Hepatic stellate cell (primary cell): ENCODE measurements around the gene EML4.
"Not testable (repeated sequence)": the region's sequence is repeated elsewhere in the genome, so short reads cannot be mapped to it uniquely, and the experiment has no call there.

ENCODE experiments used
- DNase-seq: peaks from one replicate; pipeline ENCODE4 v3.0.0; 2011; ENCODE audit warnings: low spot score

The EML4 gene, protein sequence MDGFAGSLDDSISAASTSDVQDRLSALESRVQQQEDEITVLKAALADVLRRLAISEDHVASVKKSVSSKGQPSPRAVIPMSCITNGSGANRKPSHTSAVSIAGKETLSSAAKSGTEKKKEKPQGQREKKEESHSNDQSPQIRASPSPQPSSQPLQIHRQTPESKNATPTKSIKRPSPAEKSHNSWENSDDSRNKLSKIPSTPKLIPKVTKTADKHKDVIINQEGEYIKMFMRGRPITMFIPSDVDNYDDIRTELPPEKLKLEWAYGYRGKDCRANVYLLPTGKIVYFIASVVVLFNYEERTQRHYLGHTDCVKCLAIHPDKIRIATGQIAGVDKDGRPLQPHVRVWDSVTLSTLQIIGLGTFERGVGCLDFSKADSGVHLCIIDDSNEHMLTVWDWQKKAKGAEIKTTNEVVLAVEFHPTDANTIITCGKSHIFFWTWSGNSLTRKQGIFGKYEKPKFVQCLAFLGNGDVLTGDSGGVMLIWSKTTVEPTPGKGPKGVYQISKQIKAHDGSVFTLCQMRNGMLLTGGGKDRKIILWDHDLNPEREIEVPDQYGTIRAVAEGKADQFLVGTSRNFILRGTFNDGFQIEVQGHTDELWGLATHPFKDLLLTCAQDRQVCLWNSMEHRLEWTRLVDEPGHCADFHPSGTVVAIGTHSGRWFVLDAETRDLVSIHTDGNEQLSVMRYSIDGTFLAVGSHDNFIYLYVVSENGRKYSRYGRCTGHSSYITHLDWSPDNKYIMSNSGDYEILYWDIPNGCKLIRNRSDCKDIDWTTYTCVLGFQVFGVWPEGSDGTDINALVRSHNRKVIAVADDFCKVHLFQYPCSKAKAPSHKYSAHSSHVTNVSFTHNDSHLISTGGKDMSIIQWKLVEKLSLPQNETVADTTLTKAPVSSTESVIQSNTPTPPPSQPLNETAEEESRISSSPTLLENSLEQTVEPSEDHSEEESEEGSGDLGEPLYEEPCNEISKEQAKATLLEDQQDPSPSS

DNA sequence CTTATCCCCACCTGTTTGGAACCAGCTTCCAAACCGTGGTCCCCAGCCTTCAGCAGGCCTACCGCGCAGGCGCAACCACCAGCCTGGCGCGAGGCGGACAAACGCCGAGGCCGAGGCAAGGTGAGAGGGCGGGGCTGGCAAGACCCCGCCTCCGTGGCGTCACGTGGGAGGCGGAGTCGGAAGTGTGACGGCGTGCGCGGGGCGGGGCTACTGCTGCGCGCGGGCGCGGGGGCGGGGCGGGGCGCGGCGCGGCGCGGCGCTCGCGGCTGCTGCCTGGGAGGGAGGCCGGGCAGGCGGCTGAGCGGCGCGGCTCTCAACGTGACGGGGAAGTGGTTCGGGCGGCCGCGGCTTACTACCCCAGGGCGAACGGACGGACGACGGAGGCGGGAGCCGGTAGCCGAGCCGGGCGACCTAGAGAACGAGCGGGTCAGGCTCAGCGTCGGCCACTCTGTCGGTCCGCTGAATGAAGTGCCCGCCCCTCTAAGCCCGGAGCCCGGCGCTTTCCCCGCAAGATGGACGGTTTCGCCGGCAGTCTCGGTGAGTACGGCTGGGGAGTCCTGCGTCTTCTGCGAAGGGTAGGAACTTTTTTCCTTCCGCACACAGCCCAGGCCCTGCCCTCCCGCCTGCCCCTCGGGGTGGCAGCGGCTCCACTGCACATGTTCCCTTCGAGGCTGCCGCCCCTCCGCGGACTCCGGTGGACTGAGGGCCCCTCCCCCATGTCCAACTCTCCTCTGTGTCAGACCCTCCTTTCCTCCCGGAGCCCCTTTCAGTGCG, at the start of gene EML4:
EML4 (plus strand) TSS at position 254 of the 774 bp plus-strand sequence; CDS start at position 513, 259 bp downstream.
- DNase-seq = peak; percentile 78

DNA sequence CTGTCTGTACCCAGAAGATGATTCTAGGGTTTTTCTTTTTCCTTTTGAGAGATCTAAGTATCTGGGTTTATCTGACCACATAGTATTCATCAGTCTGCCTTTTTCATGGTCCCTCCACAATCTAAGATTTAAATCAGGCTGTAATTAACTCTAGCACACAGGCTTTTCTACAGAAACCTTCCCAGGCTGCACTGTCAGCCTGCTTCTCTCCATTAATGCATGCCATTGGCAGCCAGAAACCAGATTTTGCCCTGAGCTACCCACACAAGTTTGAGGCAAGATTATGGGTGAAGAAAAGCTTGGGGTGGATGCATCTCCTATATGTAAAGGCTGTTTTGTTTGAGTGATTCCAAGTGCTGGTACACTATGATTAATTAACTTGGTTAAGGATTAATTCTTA, 45.7 kb upstream of the EML4 start:
- no peak for DNase-seq

DNA sequence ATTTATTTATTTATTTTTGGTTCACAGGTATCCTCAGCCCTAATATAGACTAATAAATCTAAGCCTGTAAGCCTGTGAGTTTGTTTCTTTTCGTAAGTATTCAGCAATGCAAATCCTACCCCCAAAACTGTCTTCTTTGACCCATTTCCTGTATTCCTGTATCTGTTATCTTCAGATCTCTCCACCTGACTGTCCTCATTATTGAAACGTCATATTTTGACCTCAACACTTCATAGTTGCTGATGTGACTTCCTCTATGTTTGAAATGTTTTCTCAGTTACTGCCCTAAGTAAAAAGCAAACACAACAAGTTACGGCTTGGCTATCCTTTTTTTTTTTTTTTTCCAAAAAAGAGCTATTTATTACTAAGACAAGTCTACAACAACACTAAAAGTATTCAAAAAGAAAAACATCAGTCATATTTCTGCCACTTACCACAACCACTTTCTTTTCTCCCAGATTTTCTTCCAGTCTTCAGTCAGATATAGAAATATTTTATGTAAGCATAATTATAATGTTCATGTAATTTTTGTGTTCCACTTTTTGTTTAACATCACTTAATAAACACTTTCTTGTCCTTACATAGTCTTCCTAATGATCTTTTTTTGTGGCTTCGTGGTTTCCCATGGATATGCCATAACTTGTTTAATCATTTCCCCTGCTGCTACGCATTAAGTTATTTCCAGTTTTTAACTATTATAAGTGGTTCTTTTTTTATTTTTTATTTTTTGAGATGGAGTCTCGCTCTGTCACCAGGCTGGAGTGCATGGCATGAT, 45.0 kb upstream of the EML4 start:
- no peak for DNase-seq

DNA sequence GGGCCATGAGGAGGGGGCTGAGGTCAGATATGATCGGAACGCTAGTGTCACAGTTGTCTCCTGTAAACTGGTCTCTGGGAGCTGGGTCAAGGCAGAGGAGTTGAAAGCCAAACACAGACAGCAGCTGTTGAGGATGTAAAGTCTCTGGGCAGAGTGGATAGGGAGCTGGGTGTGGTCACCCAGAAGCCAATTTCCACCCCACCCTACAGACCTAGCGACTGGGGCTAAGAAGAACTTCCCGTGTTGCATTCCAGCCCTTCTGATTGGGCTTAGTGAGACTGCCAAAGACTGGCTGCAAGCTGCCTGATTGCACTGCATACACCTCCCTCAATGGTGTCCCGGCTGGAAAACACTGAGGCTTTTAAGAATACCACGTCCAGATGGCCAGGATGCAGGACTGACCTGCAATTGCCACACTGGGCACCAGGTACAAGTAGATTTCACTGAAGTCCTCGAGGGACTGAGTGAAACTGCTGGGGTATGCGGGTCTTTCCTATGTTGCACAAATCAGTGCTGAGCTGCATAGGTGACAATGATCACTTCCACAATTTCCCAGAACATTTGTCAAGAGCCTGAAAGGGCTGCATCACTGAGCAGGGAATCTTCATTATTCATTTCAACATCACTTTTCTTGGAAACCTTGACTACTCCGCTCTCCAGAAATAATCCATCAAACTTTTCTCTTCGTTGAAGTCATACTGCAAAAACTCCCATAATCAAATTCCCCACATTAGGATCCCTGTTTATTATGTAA, 43.1 kb upstream of the EML4 start:
- DNase-seq = no peak

DNA sequence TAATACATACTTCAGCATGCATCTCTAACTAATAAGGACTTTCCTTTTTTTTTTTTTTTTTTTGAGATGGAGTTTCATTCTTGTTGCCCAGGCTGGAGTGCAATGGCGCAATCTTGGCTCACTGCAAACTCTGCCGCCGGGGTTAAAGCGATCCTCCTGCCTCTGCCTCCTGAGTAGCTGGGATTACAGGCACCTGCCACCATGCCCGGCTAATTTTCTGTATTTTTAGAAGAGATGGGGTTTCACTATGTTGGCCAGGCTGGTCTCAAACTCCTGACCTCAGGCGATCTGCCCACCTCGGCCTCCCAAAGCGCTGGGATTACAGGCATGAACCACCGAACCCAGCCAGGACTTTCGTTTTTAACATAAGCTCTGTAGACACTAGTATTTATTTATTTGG, 42.3 kb upstream of the EML4 start:
- not testable (repeated sequence) for DNase-seq

DNA sequence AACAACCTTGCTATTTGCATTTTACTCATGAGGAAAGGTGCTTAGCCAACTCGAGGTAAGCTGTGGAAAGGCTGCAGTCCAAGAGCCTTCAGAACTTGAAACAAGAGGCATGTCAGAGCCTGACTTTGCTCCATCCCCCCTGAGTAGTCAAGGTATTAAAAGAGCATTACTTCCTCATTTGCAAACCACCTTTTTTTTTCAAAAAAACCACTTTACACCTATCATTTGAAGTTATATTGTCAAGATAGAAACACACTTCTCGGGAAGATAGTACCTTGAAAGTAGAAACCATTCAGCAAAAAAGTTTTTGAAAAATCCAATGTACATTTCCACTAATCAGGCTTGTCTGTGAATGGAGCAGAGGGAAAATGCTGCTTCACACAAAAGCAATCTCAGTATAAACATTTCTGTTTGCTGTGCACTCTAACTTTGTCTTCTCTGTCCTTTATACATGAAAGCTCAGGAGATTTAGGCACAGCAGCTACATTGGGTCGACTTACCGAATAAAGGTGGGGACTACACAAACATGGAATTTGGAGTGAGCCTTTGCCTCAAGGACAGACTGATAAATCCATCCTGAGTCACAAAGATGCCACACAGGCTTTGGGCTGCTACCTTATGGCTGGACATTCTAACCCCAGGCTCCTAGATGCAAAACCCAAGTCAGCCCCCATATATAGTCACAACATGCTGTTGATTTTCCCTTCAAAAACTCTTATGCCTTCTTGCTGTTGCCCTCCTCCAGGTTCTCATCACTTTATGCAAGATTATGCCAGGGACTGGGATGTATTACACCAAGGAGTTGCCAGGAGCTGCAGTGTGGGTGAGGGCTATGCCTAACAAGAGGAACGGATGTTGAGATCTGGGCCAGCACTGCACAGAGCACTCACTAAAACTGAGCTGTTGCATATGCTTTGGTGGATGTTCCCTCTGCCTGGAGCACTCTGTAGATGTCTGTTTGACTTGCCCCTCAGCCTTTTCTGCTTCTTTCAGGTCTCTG, 41.4 kb upstream of the EML4 start:
- no peak for DNase-seq

DNA sequence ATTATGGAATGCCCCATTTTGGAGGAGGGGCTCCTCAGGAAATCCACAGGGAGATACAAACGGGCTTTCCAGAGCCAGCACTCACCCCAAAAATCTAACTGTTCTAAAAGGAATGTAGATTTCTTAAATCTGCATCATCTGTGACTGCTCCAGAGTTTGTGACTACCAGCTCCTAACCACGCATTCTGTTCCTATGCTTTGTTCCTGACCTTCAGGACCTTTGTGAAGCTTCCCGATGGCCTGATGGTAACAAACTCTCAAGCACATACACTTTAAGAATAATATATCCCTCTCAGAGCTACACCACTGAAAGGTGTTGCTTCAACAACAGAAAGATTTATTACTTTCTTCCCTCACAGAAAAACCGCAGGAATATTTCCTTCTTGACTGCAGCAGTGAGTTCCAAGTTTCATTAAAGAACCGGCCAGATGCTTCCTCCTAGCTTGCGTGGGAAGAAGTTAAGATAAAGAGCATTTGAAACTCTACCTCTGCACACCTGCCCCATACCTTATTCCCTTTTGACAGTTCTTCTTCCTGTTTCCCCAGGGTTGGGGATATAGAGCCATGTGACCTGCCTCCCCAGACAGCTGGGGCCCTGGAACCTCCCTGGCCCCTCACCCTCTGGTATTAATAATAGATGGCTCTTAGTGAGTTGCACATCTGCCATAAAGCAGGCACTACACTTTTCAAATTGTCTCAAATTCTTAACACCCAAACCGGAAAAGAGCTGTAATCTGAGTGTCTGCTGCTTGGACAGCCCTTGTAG, 40.2 kb upstream of the EML4 start:
- DNase-seq = peak; percentile 47

DNA sequence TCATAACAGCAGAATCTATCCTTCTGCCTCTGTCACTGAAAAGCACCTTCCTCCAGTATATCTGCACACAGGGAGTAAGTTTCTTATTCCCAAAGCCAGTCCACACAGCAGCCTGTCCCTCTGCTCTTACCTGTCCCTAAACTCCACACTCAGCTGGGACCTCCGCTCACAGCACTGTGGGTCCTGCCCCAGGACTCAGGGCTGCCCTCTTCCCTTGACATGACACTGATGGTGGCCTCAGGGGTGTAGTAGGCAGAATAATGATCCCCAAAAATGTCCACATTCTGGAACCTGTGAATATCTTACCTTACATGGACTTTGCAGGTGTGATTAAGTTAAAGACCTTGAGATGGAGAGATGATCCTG, 39.7 kb upstream of the EML4 start:
- DNase-seq = no peak

DNA sequence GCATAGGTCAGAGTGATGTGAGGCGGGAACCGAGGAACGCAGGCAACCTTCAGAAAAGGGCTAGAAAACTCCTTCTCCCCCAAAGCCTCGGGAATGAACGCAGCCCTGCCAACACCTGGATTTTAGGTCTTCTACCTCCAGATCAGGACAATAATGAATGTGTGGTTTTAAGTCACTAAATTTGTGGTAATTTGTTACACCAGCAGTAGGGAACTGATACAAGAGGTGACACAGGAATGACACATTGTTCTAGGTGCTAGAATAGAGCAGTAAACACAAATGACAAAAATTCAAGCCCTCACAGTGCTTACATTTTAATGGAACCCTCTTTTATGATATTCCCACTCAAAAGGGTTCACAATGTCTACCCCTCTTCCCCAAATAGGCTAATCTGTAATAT, 39.2 kb upstream of the EML4 start:
- no peak for DNase-seq

DNA sequence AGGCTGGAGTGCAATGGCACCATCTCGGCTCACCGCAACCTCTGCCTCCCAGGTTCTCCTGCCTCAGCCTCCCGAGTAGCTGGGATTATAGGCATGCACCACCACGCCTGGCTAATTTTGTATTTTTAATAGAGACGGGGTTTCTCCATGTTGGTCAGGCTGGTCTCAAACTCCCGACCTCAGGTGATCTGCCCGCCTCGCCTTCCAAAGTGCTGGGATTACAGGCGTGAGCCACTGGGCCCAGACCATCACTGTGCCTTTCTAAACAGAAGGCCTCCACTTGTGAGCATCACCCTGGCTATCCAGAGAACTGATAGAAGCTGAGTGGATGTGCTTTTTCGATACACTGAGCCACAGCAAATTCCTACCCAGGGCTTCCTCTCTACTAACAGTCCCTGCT, 38.3 kb upstream of the EML4 start:
- not testable (repeated sequence) for DNase-seq

DNA sequence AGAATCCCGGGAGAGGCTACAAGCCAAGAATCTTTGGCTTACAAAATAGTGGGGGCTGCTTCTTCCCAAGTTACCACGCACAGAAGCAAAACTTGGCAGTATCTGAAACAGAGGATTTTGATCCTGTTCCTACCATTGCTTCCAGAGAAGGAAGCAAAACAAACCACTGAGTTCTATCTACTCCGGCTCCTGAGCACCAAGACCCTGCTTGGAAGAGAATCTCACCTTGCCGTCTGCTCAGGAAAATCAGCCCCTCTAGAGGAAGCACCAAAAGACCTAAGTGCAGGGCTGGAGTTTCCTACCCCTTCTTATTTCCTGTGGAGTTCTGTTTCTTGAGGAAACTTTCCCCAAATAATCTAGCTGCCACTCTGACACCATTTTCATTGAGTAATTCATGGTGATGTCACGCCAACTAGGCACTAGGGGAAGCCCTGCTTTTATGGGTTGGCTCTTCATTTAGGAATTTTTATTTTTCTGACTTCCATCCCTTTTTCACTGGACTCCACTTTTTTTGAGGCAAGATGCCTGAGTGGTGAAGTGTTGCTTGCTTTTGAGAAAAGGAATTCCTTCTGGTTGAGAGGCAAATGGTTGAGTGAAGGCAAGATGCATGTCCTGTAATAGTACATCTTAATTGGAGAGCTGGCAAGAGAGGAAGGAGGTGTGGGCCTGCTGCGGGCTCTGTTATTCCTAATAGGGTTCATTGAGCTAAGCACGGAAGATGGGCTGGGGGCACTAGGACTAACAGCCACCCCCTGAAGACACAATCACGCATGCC, 36.8 kb upstream of the EML4 start:
- DNase-seq = peak; percentile 38

DNA sequence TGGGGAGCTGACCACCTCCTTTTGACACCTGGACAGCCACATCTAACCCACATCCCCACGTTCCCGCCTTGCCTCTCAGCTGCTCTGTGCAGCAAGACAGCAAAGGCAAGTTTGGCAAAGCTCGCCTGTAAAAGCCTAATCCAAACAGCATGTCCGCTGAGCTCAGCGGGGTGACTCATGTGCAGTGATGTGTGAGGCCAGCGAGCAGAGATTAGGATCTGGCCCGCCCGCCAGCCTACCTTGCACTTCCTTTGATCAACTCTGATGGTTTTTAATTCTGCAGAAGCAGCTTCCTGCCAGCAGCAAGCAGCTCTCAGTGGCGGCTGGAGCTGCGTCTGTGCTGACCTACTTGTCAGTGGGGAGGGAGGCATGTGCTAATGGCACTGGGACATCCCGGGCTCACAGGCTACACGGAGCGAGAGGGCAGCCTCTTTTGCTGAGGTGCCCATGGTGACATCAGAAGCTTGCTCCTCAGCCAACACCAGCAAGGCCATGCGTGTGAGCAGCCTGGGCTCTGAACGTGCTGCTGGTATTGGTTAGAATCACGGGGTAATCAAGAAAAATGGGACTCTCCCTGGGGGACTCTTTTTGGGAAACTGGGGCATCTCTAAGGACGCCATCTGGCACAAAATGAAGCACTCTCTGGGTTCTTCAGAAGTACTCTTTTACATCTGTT, 36.0 kb upstream of the EML4 start:
- peak; percentile 65 for DNase-seq

DNA sequence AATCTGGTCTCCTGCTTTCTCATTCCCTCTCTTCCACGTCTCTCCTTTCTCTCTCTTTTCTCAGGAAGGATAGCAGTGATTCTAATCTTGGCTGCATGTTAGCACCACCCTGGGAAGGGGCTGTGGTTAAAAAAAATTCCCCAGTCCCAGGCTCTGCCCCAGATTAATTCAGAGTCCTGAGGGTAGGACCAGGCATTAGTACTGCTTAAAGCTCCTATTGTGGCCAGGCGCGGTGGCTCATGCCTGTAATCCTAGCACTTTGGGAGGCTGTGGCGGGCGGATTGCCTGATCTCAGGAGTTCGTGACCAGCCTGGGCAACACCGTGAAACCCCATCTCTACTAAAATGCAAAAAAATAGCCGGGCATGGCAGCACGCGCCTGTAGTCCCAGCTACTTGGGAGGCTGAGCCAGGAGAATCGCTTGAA, 35.4 kb upstream of the EML4 start:
- no peak for DNase-seq

DNA sequence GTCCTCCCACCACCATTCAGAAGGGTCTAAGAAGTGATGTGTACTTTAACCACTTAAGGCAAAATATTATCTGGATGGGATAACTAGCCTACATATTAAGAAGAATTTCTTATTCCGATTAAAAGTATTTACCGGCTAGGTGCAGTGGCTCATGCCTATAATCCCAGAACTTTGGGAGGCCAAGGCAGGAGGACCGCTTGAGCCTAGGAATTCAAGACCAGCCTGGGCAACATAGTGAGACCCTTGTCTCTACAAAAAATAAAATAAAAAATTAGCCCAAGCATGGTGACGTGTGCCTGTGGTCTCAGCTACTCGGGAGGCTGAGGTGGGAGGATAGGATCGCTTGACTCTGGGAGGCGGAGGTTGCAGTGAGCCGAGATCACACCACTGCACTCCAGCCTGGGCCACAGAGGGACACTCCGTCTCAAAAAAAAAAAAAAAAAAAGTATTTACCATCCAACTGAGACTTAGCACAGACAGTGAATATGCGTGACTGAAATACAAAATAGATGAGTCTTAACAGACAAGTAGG, 34.7 kb upstream of the EML4 start:
- DNase-seq = not testable (repeated sequence)

DNA sequence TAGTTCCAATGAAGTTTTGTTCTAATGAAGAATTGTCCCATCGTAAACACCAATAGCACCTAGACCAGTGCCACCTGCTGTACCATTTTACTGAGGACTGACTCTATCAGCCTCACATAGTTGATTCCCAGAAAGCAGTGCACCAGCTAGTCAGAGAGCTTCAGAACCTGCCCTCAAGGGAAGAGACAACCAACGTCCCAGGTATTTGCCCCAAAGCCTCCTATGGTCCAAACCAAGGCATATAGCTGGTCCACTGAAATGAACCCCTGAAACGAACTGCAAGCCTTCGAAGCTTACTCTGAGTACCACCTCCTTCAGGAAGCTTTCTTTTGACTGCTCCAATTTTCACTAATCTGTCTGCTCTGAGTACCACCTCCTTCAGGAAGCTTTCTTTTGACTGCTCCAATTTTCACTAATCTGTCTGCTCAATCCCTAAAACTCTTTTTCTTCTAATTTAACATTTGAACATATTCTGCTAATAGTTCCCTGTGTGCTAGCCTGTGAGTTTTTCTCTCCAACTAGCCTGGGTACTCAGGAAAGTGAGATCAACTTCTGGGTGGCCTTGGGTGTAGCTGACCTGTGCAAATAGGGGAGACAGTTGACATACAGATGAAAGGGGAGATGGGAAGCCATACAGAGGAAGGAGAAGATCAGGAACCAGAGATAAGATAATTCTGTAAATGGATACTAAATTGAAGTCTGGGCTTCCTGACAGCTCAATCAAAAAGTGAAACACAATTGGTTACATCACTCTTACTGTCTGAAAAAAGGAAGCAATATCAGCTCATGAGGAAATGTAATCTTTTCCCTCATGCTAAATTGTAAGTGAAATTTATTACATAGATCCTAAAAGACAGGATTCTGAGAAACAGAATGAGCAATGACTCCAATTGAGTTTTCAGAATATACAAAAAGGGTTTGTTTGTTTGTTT, 33.5 kb upstream of the EML4 start:
- DNase-seq = no peak

DNA sequence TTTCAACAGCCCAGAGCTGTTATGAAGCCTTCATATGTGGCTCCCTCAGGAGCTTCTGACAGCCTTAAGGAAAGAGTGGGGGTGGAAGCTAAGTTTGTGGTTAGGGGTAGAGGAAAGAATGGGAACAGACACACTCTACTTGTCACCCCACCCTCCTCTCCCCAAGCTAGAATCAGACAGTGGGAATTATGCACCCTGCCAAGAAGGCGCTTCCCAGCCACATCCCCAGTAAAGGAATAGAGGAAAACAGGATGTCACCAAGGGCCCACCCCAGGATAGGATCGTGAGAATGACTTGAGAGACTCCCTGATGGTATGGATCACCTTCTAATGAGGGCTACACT, 32.4 kb upstream of the EML4 start:
- DNase-seq = no peak
